ENCODE data around the gene ROMO1.

Gene ROMO1

GRCh38 chr20:35663516-35664465, 35.4 kb upstream of the ROMO1 start:
- TF ChIP-seq CTCF (conservative IDR thresholded peaks at IDR 0.05; ENCODE audit: low read depth, low read length): no peak
- DNase-seq (ENCODE audit: low read depth): peak; percentile 41
- peak overlapping the region; percentile 96 for H3K4me3 ChIP-seq (ENCODE audit: low read length)

- DNase-seq (ENCODE audit: low read depth): peak; percentile 82
- peak within 1 kb of the TSS; percentile 96 for H3K4me3 ChIP-seq (ENCODE audit: low read length)
- TF ChIP-seq CTCF (conservative IDR thresholded peaks at IDR 0.05; ENCODE audit: low read depth, low read length): no peak
Measured at GRCh38 chr20:35664466-35665206, 34.6 kb upstream of the ROMO1 start, which contains the start of the genes CPNE1 and RBM12. TSS of gene CPNE1 (minus strand) at chr20:35664900. CDS start at chr20:35632923, 31,977 bp downstream. TSS of gene RBM12 (minus strand) at chr20:35664900. CDS start at chr20:35655322, 9,578 bp downstream.

- no peak for DNase-seq (ENCODE audit: low read depth)
- H3K4me3 ChIP-seq (ENCODE audit: low read length): no peak overlapping the region
- TF ChIP-seq CTCF (conservative IDR thresholded peaks at IDR 0.05; ENCODE audit: low read depth, low read length): no peak
Measured at GRCh38 chr20:35665949-35666288, 33.3 kb upstream of the ROMO1 start.

GRCh38 chr20:35669221-35669620, 30.0 kb upstream of the ROMO1 start:
- H3K4me3 ChIP-seq (ENCODE audit: low read length): no peak overlapping the region
- TF ChIP-seq CTCF (conservative IDR thresholded peaks at IDR 0.05; ENCODE audit: low read depth, low read length): no peak
- no peak for DNase-seq (ENCODE audit: low read depth)

- DNase-seq (ENCODE audit: low read depth): no peak
- no peak overlapping the region for H3K4me3 ChIP-seq (ENCODE audit: low read length)
- TF ChIP-seq CTCF (conservative IDR thresholded peaks at IDR 0.05; ENCODE audit: low read depth, low read length): no peak
Measured at GRCh38 chr20:35669681-35670080, 29.5 kb upstream of the ROMO1 start.

- no peak for DNase-seq (ENCODE audit: low read depth)
- no peak overlapping the region for H3K4me3 ChIP-seq (ENCODE audit: low read length)
- no peak for TF ChIP-seq CTCF (conservative IDR thresholded peaks at IDR 0.05; ENCODE audit: low read depth, low read length)
Measured at GRCh38 chr20:35673884-35674283, 25.3 kb upstream of the ROMO1 start.
